Suprapubic skin (tissue), 3 donors: ENCODE results near the gene TECPR2.

Experiments
- POLR2A ChIP-seq, 2 donors: fragments of 450-650 bp; IDR thresholded peaks; one replicate each; pipeline ENCODE4 v1.6.1; 2017; ENCODE audit warnings: antibody characterized with exemption in 2 of 2, mild to moderate bottlenecking in 2 of 2, moderate library complexity in 2 of 2
- TF ChIP-seq, protein P1 (sequence below), 2 donors: fragments of 200-600 bp in 1 of 2; fragments of 450-650 bp in 1 of 2; sonication (generic) in 1 of 2; IDR thresholded peaks; one replicate each; pipeline ENCODE4 v1.5.1; 2016 to 2019; ENCODE audit warnings: antibody characterized with exemption in 2 of 2, mild to moderate bottlenecking in 1 of 2, moderate library complexity in 1 of 2

DNA sequence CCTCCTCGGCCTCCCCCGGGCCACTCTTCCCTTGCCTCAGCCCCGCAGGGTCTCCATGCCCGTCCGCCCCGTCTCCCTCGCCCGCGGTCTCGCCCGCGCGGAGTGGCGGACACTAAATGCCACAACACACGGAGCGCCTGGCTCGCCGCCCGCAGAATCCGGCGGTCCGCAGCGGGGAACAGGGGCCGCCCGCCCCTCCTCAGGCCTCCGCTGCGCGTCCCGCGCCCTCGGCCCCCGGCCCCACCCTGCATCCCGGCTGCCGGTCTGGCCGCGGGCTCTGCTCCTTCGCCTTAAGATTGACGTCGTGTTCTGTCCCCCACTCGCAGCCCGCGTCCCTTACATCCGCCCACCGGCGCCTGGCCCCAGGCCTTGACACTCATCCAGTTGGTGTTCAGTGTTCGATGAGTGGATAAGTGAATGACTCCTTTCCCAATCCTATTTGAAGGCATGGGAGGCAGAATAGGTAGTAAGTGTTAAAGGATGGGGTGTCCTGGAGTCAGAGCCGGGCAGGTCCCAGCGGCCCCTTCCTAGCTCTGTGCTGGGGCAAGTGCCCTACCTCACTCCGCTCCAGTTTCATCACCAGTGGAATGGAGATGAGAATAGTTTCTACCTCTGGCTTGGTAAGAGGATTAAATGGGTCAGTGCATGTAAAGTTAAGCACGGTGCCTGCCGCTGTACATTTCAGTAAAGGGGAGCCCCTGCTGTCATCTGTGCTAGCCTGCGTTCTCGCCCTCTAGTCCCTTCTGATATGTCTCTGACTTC lies 622 bp downstream of the TECPR2 start:
- TF ChIP-seq, protein P1, sequence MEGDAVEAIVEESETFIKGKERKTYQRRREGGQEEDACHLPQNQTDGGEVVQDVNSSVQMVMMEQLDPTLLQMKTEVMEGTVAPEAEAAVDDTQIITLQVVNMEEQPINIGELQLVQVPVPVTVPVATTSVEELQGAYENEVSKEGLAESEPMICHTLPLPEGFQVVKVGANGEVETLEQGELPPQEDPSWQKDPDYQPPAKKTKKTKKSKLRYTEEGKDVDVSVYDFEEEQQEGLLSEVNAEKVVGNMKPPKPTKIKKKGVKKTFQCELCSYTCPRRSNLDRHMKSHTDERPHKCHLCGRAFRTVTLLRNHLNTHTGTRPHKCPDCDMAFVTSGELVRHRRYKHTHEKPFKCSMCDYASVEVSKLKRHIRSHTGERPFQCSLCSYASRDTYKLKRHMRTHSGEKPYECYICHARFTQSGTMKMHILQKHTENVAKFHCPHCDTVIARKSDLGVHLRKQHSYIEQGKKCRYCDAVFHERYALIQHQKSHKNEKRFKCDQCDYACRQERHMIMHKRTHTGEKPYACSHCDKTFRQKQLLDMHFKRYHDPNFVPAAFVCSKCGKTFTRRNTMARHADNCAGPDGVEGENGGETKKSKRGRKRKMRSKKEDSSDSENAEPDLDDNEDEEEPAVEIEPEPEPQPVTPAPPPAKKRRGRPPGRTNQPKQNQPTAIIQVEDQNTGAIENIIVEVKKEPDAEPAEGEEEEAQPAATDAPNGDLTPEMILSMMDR (IDR thresholded peaks at IDR 0.05) = no peak
- no peak for TF ChIP-seq POLR2A (IDR thresholded peaks at IDR 0.05)
